ENCODE results near the gene FAAH. TPM values are rescaled to one million over a fixed set of nuclear protein-coding genes. Genes with fewer than 3 reads are reported as not detected.

Gene FAAH
- polyA plus RNA-seq, 3 donors: 18.0 to 19.5 (median 18.0) TPM

DNA sequence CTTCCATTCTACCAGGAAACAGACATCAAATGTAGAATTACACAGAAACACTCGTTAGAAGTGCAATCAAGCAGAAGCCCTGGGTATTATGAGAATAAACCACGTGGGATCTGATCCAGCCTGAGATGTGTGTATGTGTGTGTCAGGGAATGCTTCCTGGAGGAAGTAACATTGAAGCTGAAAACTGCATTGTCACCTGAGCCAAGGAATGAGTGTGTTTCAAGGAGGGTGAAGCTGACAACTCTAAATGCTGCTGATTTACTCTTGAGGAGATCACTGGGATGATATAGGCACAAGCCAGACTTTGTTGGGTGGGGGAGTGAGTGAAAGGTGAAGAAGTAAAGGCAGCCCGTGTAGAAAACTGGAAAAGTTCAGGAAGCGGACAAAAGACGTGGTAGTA is 27.6 kb downstream of the FAAH start:
- no peak for DNase-seq (ENCODE audit: low read depth in 3 of 3, low spot score in 2 of 3)

GRCh38 chr1:46422261-46422871 is 28.2 kb downstream of the FAAH start:
- no peak for DNase-seq (ENCODE audit: low read depth in 3 of 3, low spot score in 2 of 3)

DNA sequence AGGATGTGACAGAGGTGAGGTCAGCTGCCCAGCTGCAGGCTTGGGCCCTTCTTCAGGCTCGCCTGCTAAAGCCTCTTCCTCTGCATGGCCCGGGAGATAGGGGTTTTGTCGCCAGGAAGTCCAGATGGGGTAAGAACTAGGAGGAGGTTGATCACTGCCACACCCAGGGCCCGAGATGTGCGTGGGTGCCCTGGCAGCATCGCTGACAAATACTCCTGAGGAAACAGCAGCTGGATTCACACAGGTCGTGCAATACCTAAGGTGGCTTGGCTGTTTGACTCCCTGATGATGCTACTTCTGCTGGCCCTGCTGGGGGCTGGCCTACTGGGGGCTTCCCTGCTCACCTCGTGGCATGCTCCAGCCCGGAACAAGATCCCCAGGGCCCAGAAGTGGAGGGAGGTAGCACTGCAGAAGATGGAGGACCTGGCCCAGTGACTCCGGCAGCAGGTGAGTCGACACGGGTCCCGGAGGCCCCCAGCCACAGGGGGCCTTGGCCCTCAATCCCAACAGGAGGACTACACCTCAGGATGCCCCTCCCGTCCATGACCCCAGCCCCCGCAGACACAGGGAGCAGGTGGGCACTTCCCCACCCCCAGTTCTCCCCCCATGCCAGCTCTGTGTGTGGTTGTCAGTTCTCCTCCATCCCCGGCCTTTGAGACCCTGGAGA is 29.6 kb downstream of the FAAH start:
- DNase-seq (ENCODE audit: low read depth in 3 of 3, low spot score in 2 of 3): no peak

DNA sequence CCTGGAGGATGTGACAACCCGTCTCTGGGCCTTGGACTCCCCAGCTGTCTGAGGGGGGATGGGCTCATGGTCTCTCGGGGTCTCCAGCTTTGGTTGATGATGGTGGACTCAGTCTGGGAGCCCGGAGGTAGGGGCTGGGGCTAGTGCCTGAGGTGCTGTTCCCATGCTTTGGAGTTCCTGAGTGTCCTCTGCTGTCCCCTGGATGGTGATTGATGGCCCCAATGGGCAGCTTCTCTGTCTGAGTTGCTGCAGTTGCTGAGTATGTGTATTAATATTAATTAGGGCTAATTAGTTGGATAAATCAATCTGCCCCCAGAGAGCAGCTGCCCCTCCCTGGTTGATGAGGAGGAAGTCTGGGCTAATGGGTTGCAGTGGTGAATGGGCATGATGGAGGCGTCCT is 30.6 kb downstream of the FAAH start:
- no peak for DNase-seq (ENCODE audit: low read depth in 3 of 3, low spot score in 2 of 3)

DNA sequence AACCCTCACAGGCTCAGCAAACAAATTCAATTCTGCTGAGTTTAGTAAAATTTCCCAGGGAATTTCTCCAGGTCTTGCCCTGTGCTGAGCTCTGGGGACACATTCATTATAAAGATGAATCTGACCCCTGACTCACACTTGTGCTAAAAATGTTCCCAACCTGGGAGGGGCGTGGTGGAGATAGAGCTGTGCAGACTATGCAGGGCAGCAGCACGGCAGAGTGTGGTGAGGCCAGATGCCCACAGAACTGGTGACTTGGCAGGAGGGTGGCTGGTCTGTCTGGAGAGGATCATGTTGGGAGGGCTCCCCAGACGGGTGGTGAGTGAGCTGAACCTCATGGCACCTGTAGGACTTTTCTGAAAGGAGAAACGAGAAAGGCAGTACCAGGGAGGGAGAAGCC is 31.6 kb downstream of the FAAH start:
- no peak for DNase-seq (ENCODE audit: low read depth in 3 of 3, low spot score in 2 of 3)

- no peak for DNase-seq (ENCODE audit: low read depth in 3 of 3, low spot score in 2 of 3)
Observed at GRCh38 chr1:46427541-46427940, 33.4 kb downstream of the FAAH start.

DNA sequence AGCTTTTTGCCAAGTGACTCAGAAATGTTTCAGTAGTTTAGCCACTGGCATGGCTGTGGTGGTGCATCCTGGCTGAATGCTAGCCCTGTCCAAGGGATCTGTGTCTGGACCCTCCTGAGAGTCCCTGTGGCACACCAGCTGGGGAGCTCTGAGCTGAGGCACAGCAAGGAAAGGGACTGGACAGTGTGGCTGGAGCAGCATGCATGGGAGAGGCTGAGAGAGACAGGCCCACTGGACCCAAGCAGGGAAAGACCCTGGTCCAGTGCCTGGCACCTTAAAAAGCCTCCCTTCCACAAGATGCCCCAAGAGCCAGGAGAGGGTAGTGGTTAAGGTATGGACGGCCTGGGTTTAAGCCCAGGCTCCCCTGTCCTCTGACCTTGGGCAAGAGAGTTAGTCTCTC is 35.3 kb downstream of the FAAH start:
- DNase-seq (ENCODE audit: low read depth in 3 of 3, low spot score in 2 of 3): no peak

- DNase-seq (ENCODE audit: low read depth in 3 of 3, low spot score in 2 of 3): no peak
Observed at GRCh38 chr1:46431695-46432094, 37.6 kb downstream of the FAAH start.

DNA sequence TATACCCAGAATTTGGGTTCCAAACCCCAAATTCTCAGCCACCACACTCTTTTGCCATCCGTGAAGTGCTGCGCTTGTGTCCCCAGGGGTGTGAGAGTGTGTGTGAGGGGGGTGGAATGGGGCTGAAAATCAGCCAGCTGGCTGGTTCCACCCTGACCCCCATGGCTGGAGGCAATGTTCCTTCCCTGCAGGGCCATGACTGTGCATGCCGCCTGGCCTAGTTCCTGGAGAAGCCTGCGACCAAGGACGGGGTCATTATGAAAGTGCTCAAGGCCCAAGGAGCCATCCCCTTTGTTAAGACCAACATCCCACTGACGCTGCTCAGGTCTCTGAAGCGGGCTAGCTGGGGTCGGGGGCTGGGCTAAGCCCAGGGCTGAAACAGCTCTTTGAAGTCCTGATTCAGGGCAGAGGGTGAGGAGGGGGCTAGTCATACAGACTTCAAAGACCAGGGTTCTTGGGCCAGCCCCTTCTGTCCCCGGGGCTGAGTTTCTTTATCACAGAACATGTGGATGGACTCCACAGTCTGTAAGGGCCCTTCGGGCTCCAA is 38.7 kb downstream of the FAAH start:
- DNase-seq (ENCODE audit: low read depth in 3 of 3, low spot score in 2 of 3): no peak

DNA sequence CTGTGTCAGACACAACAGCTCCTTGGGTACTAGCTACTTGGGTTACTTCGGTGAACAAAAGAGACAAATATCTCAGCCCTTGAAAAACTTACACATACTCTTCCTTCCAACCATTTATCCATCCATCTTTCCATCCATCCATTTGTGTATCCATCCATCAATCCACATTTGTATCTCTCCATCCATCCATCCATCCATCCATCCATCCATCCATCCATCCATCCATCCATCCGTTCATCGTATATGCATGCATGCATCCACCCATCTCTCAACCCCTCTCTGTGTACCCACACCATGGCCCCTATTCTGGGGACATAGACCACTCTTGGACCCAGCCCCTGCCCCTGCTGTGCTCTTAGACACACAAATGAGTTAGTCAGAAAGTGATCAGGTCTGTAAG is 40.2 kb downstream of the FAAH start:
- no peak for DNase-seq (ENCODE audit: low read depth in 3 of 3, low spot score in 2 of 3)

GRCh38 chr1:46436844-46437243 is 42.7 kb downstream of the FAAH start:
- DNase-seq (ENCODE audit: low read depth in 3 of 3, low spot score in 2 of 3): no peak

GRCh38 chr1:46437723-46438122 is 43.6 kb downstream of the FAAH start:
- DNase-seq (ENCODE audit: low read depth in 3 of 3, low spot score in 2 of 3): no peak

DNA sequence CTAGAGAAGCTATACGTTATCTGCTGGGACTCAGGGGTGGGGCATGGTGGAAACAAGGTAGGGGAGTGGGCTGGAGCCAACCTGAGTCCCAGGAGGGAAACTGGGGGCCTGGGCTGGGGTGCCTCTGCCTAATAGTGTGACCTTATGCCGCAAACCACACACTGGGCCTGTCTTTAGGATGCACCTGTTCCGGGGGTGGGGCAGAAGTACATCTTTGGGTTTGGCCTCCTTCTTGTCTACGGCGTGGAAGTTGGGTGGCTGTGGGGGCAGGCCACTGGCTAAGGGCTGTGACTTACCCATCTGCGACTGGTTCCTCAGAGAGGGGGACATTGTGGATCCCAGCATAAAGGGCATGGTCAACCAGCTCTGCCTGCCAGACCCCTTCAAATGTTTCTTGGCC is 44.2 kb downstream of the FAAH start:
- DNase-seq (ENCODE audit: low read depth in 3 of 3, low spot score in 2 of 3): no peak

DNA sequence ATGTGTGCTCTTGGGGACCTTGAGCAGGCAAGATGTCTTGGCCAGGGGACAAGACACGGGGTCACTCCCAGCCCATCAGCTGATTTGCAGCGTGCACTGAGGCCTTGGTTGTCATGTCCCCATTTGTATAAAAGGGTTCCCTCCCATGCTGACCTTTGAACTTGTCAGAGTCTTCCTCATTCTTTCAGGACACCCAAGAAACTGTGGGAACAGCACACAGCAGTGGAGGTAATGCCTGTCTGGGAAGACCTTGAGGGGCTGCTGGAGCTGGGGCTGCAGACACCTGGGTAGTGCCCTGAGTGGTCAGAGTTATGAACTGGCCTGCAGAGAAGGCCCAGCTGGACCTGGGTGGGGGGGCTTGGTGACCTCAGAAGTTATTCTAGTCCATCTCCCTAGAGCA is 46.4 kb downstream of the FAAH start:
- DNase-seq (ENCODE audit: low read depth in 3 of 3, low spot score in 2 of 3): no peak

DNA sequence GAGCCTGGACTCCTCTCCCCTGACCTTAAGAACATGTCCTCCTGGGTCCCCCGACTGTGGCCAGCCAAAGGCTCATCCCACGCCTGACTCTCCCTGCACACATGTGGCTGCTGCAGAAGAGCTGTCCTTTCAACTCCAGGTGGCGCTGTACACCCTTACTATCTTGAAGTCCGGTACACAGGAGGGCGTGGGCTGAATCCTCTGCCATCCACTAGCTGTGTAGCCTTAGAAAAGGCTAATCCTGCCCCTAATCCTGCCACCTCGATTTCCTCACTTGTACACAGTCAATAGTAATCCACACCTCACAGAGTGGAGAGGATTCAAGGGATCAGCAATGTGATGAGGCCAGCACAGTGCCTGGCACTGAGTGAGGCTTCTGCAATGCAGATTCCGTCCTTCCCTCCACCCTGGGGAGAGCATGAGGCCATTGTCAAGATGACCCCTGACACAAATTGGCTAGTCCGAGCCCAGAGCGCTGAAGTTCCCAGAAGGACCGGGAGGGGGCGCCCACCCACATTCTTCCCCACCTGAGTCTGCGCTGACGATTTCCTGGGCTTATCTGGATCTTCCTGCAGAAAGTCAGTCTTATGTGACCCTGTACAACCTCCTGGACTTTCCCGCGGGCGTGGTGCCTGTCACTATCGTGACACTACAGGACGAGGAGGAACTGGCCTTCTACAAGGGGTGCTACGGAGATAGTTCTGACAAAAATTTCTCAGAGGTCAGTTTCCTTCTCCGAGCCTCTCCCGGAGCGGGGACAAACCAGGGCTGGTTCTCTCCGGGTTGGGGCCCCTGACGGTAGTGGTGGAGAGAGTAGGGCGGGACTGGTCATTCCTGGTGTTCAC is 48.4 kb downstream of the FAAH start:
- DNase-seq (ENCODE audit: low read depth in 3 of 3, low spot score in 2 of 3): peak in 1 of 3 donors; percentile 41

DNA sequence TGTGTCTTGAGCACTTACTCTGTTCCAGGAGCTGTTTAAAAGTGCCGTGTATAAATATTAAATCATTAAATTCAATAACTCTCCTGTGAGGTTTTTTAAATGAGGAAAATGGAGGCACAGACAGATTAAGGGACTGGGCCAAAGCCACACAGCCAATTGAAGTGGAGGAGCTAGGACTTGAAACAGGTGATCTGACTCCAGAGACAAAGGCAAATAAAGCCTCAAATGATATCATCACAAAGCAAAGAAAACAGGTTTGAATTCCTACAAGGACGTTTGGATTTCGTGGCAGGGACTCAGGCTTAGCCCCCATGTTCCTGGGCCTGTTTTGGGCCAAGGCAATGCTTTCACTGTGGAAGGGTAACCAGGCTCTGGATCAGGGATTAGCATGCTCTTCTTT is 50.3 kb downstream of the FAAH start:
- no peak for DNase-seq (ENCODE audit: low read depth in 3 of 3, low spot score in 2 of 3)

DNA sequence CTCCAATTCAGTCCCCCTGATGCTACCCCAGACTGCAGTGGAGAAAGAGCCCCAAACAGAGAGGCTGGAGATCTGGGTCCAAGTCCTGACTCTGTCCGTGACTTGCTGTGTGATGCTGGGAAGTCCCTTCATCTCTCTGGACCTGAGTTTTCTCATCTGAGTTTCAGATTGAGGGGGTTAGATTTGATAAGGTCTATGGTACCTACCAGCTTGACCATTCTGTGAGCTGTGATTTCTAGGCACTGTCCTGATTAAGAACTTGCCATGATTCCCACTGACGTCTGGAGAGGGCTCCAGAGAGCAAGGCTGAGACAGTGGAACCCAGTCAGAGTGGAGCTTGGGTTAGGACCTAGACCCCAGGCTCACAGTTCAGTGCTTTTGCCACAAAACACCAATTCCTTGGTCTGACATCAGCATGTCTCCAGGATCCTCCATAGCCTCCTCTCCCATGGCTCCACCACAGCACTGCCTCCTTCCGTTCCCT is 51.7 kb downstream of the FAAH start:
- DNase-seq (ENCODE audit: low read depth in 3 of 3, low spot score in 2 of 3): no peak

- DNase-seq (ENCODE audit: low read depth in 3 of 3, low spot score in 2 of 3): peak; percentile 58 to 71 (median 65)
Observed at GRCh38 chr1:46446646-46447498, 52.8 kb downstream of the FAAH start.

GRCh38 chr1:46447499-46448108 is 53.5 kb downstream of the FAAH start:
- no peak for DNase-seq (ENCODE audit: low read depth in 3 of 3, low spot score in 2 of 3)

All from right renal cortex interstitium (tissue), 3 donors.